ENCODE results near the gene HTRA1. TPM values are rescaled to one million over a fixed set of nuclear protein-coding genes. Genes with fewer than 3 reads are reported as not detected.

Gene HTRA1
- total and polyA plus RNA-seq, 2 donors (not counting 1 experiment from before 2014, with no cell fraction given): 109 to 216 TPM

- Histone ChIP-seq H3K4me1 (ENCODE audit: control insufficient read depth, extremely low read depth, insufficient read depth, low read length) (no peaks in the 10 kb centered on the region), H3K4me2 (ENCODE audit: extremely low read depth, insufficient read depth, low read length) (no peak overlapping the region), H3K79me2 (ENCODE audit: control insufficient read depth, insufficient read depth, low read length) (no peaks in the 10 kb centered on the region), H3K9me3 (ENCODE audit: control insufficient read depth, insufficient read depth, low read depth, low read length) (no peaks in the 10 kb centered on the region), H3K27ac (ENCODE audit: insufficient read depth, low read length) (no peak overlapping the region), H3K36me3 (ENCODE audit: control insufficient read depth, insufficient read depth, low read length) (no peaks in the 10 kb centered on the region), H3K9ac (ENCODE audit: insufficient read depth, low read length) (no peak overlapping the region), H3K4me3 (replicated peaks in 1 of 4; ENCODE audit: control extremely low read depth in 1 of 4, insufficient read depth in 1 of 4, low read depth in 3 of 4, low read length in 4 of 4) (no peak overlapping the region), H3K27me3 (ENCODE audit: control insufficient read depth, insufficient read depth, low read length) (peaks cover 3% of the 10 kb centered on the region), H4K20me1 (ENCODE audit: control insufficient read depth, extremely low read depth, insufficient read depth, low read length) (no peaks in the 10 kb centered on the region), H2AFZ (ENCODE audit: low read length) (no peak overlapping the region)
- TF ChIP-seq EZH2 (IDR thresholded peaks at IDR 0.05; ENCODE audit: low read length, missing control alignments) (no peak), CTCF (conservative IDR thresholded peaks at IDR 0.05 in 1 of 2, IDR thresholded peaks at IDR 0.05 in 1 of 2; ENCODE audit: low read depth in 1 of 2, low read length in 2 of 2) (no peak)
- DNase-seq (ENCODE audit: low read depth in 2 of 2): no peak
Observed at GRCh38 chr10:122546242-122546641, 84.9 kb downstream of the HTRA1 start.

- Histone ChIP-seq H3K27ac (ENCODE audit: insufficient read depth, low read length) (no peak overlapping the region), H3K4me3 (replicated peaks in 1 of 4; ENCODE audit: control extremely low read depth in 1 of 4, insufficient read depth in 1 of 4, low read depth in 3 of 4, low read length in 4 of 4) (no peak overlapping the region), H3K4me2 (ENCODE audit: extremely low read depth, insufficient read depth, low read length) (no peak overlapping the region), H3K9me3 (ENCODE audit: control insufficient read depth, insufficient read depth, low read depth, low read length) (no peaks in the 10 kb centered on the region), H4K20me1 (ENCODE audit: control insufficient read depth, extremely low read depth, insufficient read depth, low read length) (no peaks in the 10 kb centered on the region), H3K4me1 (ENCODE audit: control insufficient read depth, extremely low read depth, insufficient read depth, low read length) (no peaks in the 10 kb centered on the region), H3K9ac (ENCODE audit: insufficient read depth, low read length) (no peak overlapping the region), H3K79me2 (ENCODE audit: control insufficient read depth, insufficient read depth, low read length) (no peaks in the 10 kb centered on the region), H3K27me3 (ENCODE audit: control insufficient read depth, insufficient read depth, low read length) (peaks cover 3% of the 10 kb centered on the region), H2AFZ (ENCODE audit: low read length) (no peak overlapping the region), H3K36me3 (ENCODE audit: control insufficient read depth, insufficient read depth, low read length) (no peaks in the 10 kb centered on the region)
- no peak for DNase-seq (ENCODE audit: low read depth in 2 of 2)
- TF ChIP-seq EZH2 (IDR thresholded peaks at IDR 0.05; ENCODE audit: low read length, missing control alignments) (no peak), CTCF (conservative IDR thresholded peaks at IDR 0.05 in 1 of 2, IDR thresholded peaks at IDR 0.05 in 1 of 2; ENCODE audit: low read depth in 1 of 2, low read length in 2 of 2) (no peak)
Observed at GRCh38 chr10:122548407-122549085, 87.2 kb downstream of the HTRA1 start.

GRCh38 chr10:122549636-122550035 is 88.3 kb downstream of the HTRA1 start:
- Histone ChIP-seq H3K4me3 (replicated peaks in 1 of 4; ENCODE audit: control extremely low read depth in 1 of 4, insufficient read depth in 1 of 4, low read depth in 3 of 4, low read length in 4 of 4) (no peak overlapping the region), H3K36me3 (ENCODE audit: control insufficient read depth, insufficient read depth, low read length) (no peaks in the 10 kb centered on the region), H3K9ac (ENCODE audit: insufficient read depth, low read length) (no peak overlapping the region), H3K4me1 (ENCODE audit: control insufficient read depth, extremely low read depth, insufficient read depth, low read length) (no peaks in the 10 kb centered on the region), H2AFZ (ENCODE audit: low read length) (no peak overlapping the region), H4K20me1 (ENCODE audit: control insufficient read depth, extremely low read depth, insufficient read depth, low read length) (no peaks in the 10 kb centered on the region), H3K27ac (ENCODE audit: insufficient read depth, low read length) (no peak overlapping the region), H3K79me2 (ENCODE audit: control insufficient read depth, insufficient read depth, low read length) (no peaks in the 10 kb centered on the region), H3K4me2 (ENCODE audit: extremely low read depth, insufficient read depth, low read length) (no peak overlapping the region), H3K9me3 (ENCODE audit: control insufficient read depth, insufficient read depth, low read depth, low read length) (no peaks in the 10 kb centered on the region), H3K27me3 (ENCODE audit: control insufficient read depth, insufficient read depth, low read length) (peaks cover 3% of the 10 kb centered on the region)
- no peak for DNase-seq (ENCODE audit: low read depth in 2 of 2)
- TF ChIP-seq CTCF (conservative IDR thresholded peaks at IDR 0.05 in 1 of 2, IDR thresholded peaks at IDR 0.05 in 1 of 2; ENCODE audit: low read depth in 1 of 2, low read length in 2 of 2) (no peak), EZH2 (IDR thresholded peaks at IDR 0.05; ENCODE audit: low read length, missing control alignments) (no peak)
